Endothelial cell of umbilical vein (primary cell): ENCODE measurements around the gene INTS2.

Experiments used
- EZH2 ChIP-seq: IDR thresholded peaks from 2 replicates; pipeline ENCODE4 v1.6.1; 2012; ENCODE audit warnings: borderline replicate concordance, low read depth, mild to moderate bottlenecking, moderate library complexity, low read length, inconsistent platforms; ENCODE audit not compliant: severe bottlenecking
- GATA2 ChIP-seq: IDR thresholded peaks from 2 replicates; pipeline ENCODE4 v1.7.0; 2011; ENCODE audit warnings: low read depth, mild to moderate bottlenecking, moderate library complexity, mixed read lengths, low read length; ENCODE audit not compliant: insufficient read length, insufficient read depth
- MYC ChIP-seq: IDR thresholded peaks from one replicate; pipeline ENCODE4 v1.6.1; 2011; ENCODE audit warnings: mild to moderate bottlenecking, low read depth, low read length
- POLR2A ChIP-seq: IDR thresholded peaks from 2 replicates; pipeline ENCODE4 v1.6.1; 2012; ENCODE audit warnings: low read depth, mild to moderate bottlenecking, control low read depth, low read length
- POLR2AphosphoS5 ChIP-seq: IDR thresholded peaks from 2 replicates; pipeline ENCODE4 v1.6.1; 2012; ENCODE audit warnings: low read depth, mild to moderate bottlenecking, control low read depth, low read length, moderate library complexity; ENCODE audit not compliant: insufficient read depth
- TF ChIP-seq, protein P1 (sequence below): IDR thresholded peaks from 2 replicates; pipeline ENCODE4 v1.6.1; 2011; ENCODE audit not compliant: insufficient read depth, insufficient read length
- TF ChIP-seq, protein P2 (sequence below), 2 donors: IDR thresholded peaks; 1 replicate in 1 of 2; 2 replicates in 1 of 2; pipeline ENCODE4 v1.5.1; 2011; ENCODE audit warnings: low read length in 2 of 2, mild to moderate bottlenecking in 2 of 2, moderate library complexity in 2 of 2, control low read depth in 1 of 2, inconsistent platforms in 1 of 2, low read depth in 1 of 2; ENCODE audit not compliant: insufficient read depth in 1 of 2; ENCODE audit errors: extremely low read depth in 1 of 2

DNA sequence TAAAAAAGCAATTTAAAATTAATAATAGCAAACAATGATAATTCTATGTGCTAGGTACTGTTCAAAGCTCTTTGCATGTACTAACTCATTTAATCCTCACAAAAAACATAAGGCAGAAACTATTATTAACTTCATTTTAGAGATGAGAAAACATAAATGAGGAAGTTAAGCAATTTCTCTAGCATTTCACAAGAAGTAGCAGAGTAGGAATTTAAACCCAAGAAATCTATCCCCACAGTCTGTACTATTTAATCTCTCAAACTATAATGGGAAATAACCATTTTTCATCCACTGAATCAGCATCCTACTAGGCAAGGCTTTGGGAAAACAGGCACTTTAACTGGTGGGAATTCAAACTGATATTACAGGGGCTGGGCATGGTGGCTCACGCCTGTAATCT, 42.2 kb upstream of the INTS2 start:
- TF ChIP-seq, protein P1, sequence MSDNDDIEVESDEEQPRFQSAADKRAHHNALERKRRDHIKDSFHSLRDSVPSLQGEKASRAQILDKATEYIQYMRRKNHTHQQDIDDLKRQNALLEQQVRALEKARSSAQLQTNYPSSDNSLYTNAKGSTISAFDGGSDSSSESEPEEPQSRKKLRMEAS, result no peak
- TF ChIP-seq, protein P2, sequence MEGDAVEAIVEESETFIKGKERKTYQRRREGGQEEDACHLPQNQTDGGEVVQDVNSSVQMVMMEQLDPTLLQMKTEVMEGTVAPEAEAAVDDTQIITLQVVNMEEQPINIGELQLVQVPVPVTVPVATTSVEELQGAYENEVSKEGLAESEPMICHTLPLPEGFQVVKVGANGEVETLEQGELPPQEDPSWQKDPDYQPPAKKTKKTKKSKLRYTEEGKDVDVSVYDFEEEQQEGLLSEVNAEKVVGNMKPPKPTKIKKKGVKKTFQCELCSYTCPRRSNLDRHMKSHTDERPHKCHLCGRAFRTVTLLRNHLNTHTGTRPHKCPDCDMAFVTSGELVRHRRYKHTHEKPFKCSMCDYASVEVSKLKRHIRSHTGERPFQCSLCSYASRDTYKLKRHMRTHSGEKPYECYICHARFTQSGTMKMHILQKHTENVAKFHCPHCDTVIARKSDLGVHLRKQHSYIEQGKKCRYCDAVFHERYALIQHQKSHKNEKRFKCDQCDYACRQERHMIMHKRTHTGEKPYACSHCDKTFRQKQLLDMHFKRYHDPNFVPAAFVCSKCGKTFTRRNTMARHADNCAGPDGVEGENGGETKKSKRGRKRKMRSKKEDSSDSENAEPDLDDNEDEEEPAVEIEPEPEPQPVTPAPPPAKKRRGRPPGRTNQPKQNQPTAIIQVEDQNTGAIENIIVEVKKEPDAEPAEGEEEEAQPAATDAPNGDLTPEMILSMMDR (IDR thresholded peaks at IDR 0.05; ENCODE audit: extremely low read depth in 1 of 2, insufficient read depth in 1 of 2, low read depth in 1 of 2, low read length in 2 of 2), result no peak
- TF ChIP-seq GATA2 (no peak), POLR2A (no peak), POLR2AphosphoS5 (no peak), EZH2 (no peak), MYC (no peak)
